Measurements from ENCODE around the gene SYTL1. TPM values are rescaled to one million over a fixed set of nuclear protein-coding genes. Genes with fewer than 3 reads are reported as not detected.

The SYTL1 gene
- total RNA-seq, 1 donor from 2014 or later = under 0.01 TPM

Other genes with a start within 250 kb of the SYTL1 start
- 8.2 and 8.9 TPM in 2 replicates for gene SLC9A1, start 186.9 kb upstream of the SYTL1 start, total RNA-seq
- 18.3 and 22.3 TPM in 2 replicates for gene WDTC1, start 107.4 kb upstream of the SYTL1 start, total RNA-seq
- gene TMEM222, start 19.9 kb upstream of the SYTL1 start, total RNA-seq = 26.3 and 33.2 TPM in 2 replicates
- 10.0 and 10.4 TPM in 2 replicates for gene MAP3K6, start 24.9 kb downstream of the SYTL1 start, total RNA-seq
- gene FCN3, start 32.8 kb downstream of the SYTL1 start, total RNA-seq = 0.07 TPM in 1 of 2 replicates, not detected in the other
- gene CD164L2, start 41.3 kb downstream of the SYTL1 start, total RNA-seq = not detected in 2 replicates
- gene GPR3, start 50.6 kb downstream of the SYTL1 start, total RNA-seq = 0.49 and 0.86 TPM in 2 replicates
- gene WASF2, start 148.1 kb downstream of the SYTL1 start, total RNA-seq = 33.7 and 35.2 TPM in 2 replicates

Measured in pulmonary artery endothelial cell (primary cell).